Kidney tubule cell (primary cell): ENCODE results near the gene MKLN1.
"Not testable (repeated sequence)": the region's sequence is repeated elsewhere in the genome, so short reads cannot be mapped to it uniquely, and the experiment has no call there.

Source experiments
- DNase-seq: peaks from one replicate; pipeline ENCODE4 v3.0.0-alpha.2; 2018; ENCODE audit warnings: low spot score

Gene MKLN1

GRCh38 chr7:131327626-131328376, at the start of gene MKLN1:
Gene MKLN1 (plus strand): TSS chr7:131327876. CDS start chr7:131327900, 24 bp downstream.
- peak; percentile 89 for DNase-seq

- no peak for DNase-seq
Observed at GRCh38 chr7:131279044-131279443, 48.6 kb upstream of the MKLN1 start.

GRCh38 chr7:131281266-131282048, 46.2 kb upstream of the MKLN1 start:
- no peak for DNase-seq

DNA sequence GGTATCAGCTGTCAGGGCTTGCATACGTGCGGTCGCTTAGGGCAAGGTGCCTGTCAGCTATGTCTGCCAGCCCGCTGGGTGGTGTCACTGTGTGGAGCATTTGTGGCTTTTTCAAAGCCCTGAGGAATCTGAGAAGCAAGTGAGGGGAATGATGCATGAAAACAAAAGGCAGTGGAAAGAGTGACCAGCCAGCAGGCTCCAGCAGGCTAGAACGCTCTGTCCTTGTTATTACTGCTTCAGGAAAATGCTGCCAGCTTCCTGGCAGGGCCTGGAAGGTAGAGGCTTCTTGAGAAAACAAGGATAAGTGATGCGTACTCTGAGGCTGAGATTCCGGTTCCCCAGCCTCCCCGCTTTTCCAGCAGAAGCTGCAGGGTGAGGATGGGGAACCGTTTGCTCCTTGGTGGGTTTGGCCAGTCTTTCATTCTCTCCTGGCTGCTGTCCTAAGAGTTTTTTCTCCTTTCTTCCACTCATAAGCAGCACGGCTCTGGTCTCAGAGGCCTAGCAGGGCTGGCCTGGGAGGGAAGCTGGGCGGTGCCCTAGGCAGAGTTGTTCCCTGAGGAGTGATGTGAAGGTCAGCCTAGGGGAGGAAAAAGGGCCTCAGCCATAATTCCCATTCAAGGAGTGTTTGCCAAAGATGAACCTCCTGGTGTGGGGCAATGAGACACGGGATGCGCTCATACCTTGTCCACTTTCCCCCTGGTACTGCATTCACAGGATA, 42.8 kb upstream of the MKLN1 start:
- peak; percentile 78 for DNase-seq

- DNase-seq = no peak
Observed at GRCh38 chr7:131285556-131285955, 42.1 kb upstream of the MKLN1 start.

DNA sequence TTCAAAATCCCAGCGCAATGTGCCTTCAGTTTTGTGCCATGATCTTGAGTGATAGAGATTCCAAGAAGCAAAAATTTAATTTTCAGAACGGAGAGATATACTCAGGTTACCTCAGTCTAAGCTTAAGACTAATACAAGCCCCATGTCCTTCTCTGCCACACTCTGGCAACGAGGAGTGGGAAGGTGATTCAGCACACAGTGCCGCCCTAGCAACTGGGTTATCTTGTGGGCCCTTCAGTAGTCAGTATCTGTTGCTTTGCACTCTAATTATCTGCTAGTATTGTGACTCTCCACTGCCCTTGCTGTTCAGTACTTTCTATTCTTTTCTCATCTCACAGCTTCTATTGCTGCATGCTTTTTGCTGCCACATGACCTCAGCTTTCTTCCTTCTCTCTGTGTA, 39.2 kb upstream of the MKLN1 start:
- no peak for DNase-seq

DNA sequence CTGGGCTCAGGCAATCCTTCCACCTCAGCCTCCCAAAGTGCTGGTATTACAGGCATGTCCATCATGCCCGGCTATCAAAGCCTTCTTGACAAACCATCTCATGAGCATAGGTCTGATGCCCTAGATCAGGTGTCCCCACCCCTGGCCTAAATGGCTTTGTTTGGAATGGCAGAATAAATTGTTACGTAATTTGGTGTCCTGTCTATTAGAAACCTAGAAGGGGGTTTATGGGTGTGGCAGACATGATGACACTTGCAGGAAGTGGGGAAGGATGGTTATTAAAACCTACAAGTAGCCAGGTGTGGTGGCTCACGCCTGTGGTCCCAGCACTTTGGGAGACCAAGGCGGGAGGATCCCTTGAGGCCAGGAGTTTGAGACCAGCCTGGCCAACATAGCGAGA, 38.6 kb upstream of the MKLN1 start:
- no peak for DNase-seq

DNA sequence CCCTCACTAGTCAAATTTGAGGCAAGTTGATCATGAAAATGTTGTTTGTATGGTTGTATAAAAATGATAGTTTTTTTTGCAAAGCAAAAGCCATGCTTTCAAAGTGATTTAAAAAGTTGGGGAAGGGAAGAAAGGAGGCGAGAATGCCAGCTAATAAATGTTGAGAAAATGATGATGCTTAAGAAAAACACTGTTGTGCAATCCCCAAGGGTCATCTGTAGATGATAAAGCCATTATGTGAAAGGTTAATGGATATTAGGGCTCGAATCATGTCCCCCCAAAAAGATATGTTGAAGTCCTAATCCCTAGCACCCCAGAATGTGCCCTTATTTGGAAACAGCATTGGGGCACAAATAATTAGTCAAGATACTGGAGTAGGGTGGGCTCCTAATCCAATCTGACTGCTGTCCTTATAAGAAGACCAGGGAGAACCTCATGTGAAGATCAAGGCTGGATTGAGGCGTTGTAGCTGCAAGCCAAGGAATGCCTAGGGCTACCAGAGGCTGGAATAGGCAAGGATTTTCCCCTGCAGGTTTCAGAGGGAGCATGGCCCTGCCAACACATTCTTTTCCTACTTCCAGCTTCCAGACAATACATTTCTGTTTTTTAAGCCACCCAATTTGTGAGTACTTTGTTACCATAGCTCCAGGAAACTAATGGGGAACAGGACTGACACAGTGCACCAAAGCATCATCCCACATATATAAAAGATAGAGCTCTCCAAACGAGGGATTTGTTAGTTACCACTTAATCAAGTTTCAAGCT, 35.4 kb upstream of the MKLN1 start:
- DNase-seq = no peak

GRCh38 chr7:131293018-131293417, 34.7 kb upstream of the MKLN1 start:
- DNase-seq = peak; percentile 30

- DNase-seq = no peak
Observed at GRCh38 chr7:131294553-131294952, 33.1 kb upstream of the MKLN1 start.

GRCh38 chr7:131298608-131298992, 29.1 kb upstream of the MKLN1 start:
- no peak for DNase-seq

DNA sequence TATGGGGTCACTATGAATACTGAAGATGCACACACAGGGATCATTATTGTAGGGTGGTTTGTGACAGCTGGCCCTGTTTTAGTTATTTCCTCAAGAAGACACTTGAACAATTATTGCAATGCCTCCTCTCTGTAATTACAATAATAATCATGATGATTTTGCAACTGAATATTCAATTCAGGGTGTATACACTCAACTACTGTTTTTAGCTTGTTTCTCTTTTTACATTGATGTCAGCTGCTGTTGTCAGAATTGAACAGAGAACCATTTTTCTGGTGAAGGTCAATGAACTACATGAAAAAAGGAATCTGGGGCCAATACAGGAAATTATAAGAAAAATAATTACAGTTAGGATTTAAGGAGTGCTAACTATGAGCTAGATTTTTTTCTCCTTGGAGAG, 28.6 kb upstream of the MKLN1 start:
- DNase-seq = no peak

DNA sequence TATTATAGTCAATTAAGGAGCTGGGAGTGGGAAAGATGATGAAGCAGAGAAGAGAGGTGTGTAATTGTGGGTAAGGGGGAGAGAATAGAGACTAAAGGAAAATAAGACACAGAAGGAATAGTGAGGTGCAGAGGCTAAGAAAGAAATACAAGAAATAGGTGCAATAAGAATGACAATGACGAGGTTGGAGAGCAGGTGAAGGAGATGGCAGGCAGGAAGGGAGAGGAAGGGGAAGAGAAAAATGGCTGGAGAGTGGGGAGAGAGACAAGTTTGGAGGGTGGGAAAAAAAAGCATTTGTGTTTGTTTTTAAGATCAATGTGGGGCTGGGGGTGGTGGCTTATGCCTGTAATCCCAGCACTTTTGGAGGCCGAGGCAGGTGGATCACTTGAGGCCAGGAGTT, 27.6 kb upstream of the MKLN1 start:
- no peak for DNase-seq

GRCh38 chr7:131300572-131301466, 26.9 kb upstream of the MKLN1 start:
- no peak for DNase-seq

DNA sequence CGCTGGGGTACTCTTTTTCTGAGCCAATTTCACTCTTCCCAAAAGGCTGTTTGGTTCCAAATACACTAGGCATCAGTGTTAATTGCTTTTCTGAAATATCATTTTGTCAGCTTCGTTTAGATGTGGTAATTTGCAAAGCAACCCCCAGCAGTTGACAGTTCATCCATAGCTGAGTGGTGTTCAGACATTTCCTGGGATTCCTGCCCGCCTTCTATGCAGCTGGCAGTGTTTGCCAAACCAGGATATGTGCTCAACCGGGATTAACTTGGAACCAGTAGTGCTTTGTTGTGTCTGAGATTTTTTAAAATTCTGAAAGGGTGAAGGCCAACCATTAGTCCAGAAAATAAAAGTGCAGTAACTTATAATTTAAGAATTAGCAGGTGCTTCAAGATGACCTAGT, 25.2 kb upstream of the MKLN1 start:
- DNase-seq = no peak

DNA sequence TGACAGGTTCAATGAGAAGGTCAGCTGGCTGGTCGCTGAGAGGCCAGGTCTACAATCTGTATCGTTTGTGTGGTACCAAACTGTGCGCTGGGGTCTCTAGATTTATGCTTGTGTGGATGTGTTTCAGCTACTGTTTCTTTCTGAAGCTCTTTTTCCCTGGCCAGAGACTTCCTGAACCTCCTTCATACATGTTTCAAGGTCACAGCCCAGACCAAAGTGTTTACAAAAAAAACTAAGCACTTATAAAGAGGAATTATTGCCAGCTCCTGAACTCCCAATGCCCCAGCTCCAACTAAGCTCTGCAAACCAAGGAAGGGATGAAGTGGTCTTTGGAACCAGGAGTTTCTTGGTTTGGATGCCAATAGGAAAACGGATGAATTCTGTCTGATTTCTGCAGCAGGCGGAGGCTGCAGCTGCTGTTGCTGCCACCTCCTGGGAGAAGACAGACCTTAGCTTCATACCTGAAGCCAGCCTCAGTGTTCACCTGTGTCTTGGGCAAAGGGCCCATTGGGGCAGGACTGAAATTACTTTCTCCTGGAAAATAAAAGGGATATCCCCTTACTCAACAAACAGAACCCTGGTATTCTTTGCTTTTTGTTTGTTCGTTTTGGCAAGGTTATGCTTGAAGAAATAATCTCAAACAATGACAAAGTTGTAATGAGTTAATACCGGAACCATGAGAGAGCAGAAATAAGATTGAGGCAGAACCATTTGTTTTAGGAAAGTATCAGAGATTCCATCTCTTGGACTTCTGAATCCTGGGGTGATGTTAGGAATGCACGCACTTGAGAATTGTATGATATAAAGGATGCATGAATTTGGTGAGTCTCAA, 24.6 kb upstream of the MKLN1 start:
- DNase-seq = peak; percentile 57

DNA sequence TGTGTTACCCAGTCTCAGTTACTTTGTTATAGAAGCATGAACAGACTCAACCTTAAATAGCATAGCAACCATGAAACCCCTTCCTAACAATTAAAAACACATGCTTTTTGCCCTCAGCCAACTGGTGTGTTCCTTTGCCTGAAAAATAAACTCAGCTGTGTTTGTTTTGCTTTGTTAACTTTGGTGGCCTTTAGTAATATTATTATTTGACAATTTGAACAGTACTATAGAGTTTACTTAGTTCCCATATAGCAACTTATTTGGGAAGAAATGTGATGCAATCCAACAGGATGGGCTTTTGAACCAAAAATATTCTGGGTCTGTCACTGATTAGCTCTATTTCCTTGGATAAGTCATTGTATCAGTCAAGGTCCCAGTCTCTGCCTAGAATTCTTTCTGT, 22.5 kb upstream of the MKLN1 start:
- no peak for DNase-seq

- DNase-seq = not testable (repeated sequence)
Observed at GRCh38 chr7:131306041-131306440, 21.6 kb upstream of the MKLN1 start.

GRCh38 chr7:131306777-131307176, 20.9 kb upstream of the MKLN1 start:
- DNase-seq = no peak

GRCh38 chr7:131307627-131308026, 20.0 kb upstream of the MKLN1 start:
- no peak for DNase-seq
